K562 (cell line): ENCODE results near the gene NOL4L. TPM values are rescaled to one million over a fixed set of nuclear protein-coding genes. Genes with fewer than 3 reads are reported as not detected.
A peak's percentile ranks its signal among the peaks of the same experiment; 100 is the strongest.

ENCODE experiments used
- CBX3 ChIP-seq, 2 experiments: IDR thresholded peaks; 1 replicate in 1 of 2; 2 replicates in 1 of 2; pipeline ENCODE4 v1.6.1; 2012; ENCODE audit warnings: inconsistent platforms in 2 of 2, low read length in 2 of 2, borderline replicate concordance in 1 of 2, control low read depth in 1 of 2
- CREB1 ChIP-seq, 2 experiments: sonication (generic) in 1 of 2; formaldehyde crosslinking in 1 of 2; IDR thresholded peaks; 2 replicates each; pipeline versions ENCODE4 v1.6.1 to v1.8.0; 2012 to 2022; ENCODE audit warnings: inconsistent platforms in 1 of 2, mild to moderate bottlenecking in 1 of 2, missing genetic modification reagents in 1 of 2, moderate library complexity in 1 of 2
- CREBBP ChIP-seq: IDR thresholded peaks from one replicate; pipeline ENCODE4 v1.6.1; 2012; ENCODE audit warnings: low read depth, mild to moderate bottlenecking, control low read depth, inconsistent platforms, low read length
- ETV1 ChIP-seq: fragments of 450-650 bp; conservative IDR thresholded peaks from 2 replicates; pipeline ENCODE4 v1.6.1; 2016; ENCODE audit warnings: missing genetic modification characterization, control low read depth, low read depth, missing compliant biosample characterization
- FUS ChIP-seq: fragments of 200-400 bp; formaldehyde crosslinking; optimal IDR thresholded peaks from 2 replicates; pipeline ENCODE3; 2017; ENCODE audit warnings: low read depth, low read length
- GTF2E2 ChIP-seq: fragments of 200-800 bp; sonication (Bioruptor generic); IDR thresholded peaks from 2 replicates; pipeline ENCODE4 v1.6.1; 2016; ENCODE audit warnings: missing genetic modification characterization, missing compliant biosample characterization
- IRF2 ChIP-seq: sonication (generic); formaldehyde crosslinking; IDR thresholded peaks from 2 replicates; pipeline ENCODE4 v1.8.1; 2022; ENCODE audit warnings: mild to moderate bottlenecking, missing genetic modification reagents
- KAT2B ChIP-seq: IDR thresholded peaks from one replicate; pipeline ENCODE4 v1.6.1; 2012; ENCODE audit warnings: low read depth, mild to moderate bottlenecking, control low read depth, inconsistent platforms, low read length, moderate library complexity
- KDM5B ChIP-seq: fragments of 200-600 bp; sonication (generic); IDR thresholded peaks from 2 replicates; pipeline ENCODE4 v1.6.1; 2012; ENCODE audit warnings: low read depth, mild to moderate bottlenecking, moderate library complexity, low read length, control low read depth, inconsistent platforms; ENCODE audit not compliant: insufficient replicate concordance
- NCOR1 ChIP-seq: fragments of 450-650 bp; IDR thresholded peaks from 2 replicates; pipeline ENCODE4 v1.6.1; 2016; ENCODE audit warnings: mild to moderate bottlenecking, moderate library complexity
- NUFIP1 ChIP-seq: fragments of 450-650 bp; IDR thresholded peaks from 2 replicates; pipeline ENCODE4 v1.6.1; 2018; ENCODE audit not compliant: partially characterized antibody
- PHF8 ChIP-seq: fragments of 200-600 bp; sonication (generic); IDR thresholded peaks from 2 replicates; pipeline ENCODE4 v1.6.1; 2012; ENCODE audit warnings: mixed run types, mild to moderate bottlenecking, inconsistent platforms, low read length, moderate library complexity, borderline replicate concordance
- RUNX1 ChIP-seq: sonication (generic); IDR thresholded peaks from 2 replicates; pipeline ENCODE4 v1.6.1; 2016; ENCODE audit warnings: antibody characterized with exemption, low read depth
- SPI1 ChIP-seq: IDR thresholded peaks from 2 replicates; pipeline ENCODE4 v1.6.1; 2011; ENCODE audit warnings: low read depth, low read length, control low read depth, borderline replicate concordance
- polyA plus RNA-seq, 8 experiments: library from polyadenylated mRNA; depleted of rRNA in 4 of 8; stranded (reverse) in 5 of 8; unstranded in 3 of 8; fragments of >200 nt; fragmentation: Nextera tagmentation in 2 of 8; fragmentation: Illumina TruSeq in 1 of 8; extraction: Ambion mirVana in 2 of 8; extraction: Trizol in 1 of 8; gene quantifications; 2 replicates each; pipeline versions ENCODE4 v1.2.1 to v1.2.3, GENCODE V29; 2011 to 2014; ENCODE audit warnings: inconsistent platforms in 1 of 8, missing spikeins in 1 of 8
- total RNA-seq, 7 experiments: library from RNA; depleted of rRNA in 6 of 7; stranded (reverse); fragments of >200 nt in 6 of 7; fragmentation: Illumina TruSeq in 2 of 7; extraction: Trizol in 2 of 7; gene quantifications; 2 replicates each; pipeline versions ENCODE4 v1.2.1 to v1.2.3, GENCODE V29; 2011 to 2021; ENCODE audit warnings: low replicate concordance in 1 of 7
- TF ChIP-seq, protein P1 (sequence below), 2 experiments: fragments of 450-650 bp; IDR thresholded peaks; 2 replicates each; pipeline ENCODE4 v1.6.1; 2016; ENCODE audit warnings: mild to moderate bottlenecking in 2 of 2, borderline replicate concordance in 1 of 2, low read depth in 1 of 2, moderate library complexity in 1 of 2
- TF ChIP-seq, protein P2 (sequence below): fragments of 450-650 bp; IDR thresholded peaks from 2 replicates; pipeline ENCODE4 v1.6.1; 2016
- TF ChIP-seq, protein P3 (sequence below): fragments of 250-450 bp; sonication (Bioruptor Pico); IDR thresholded peaks from 2 replicates; pipeline ENCODE4 v1.5.0; 2021

Gene NOL4L
- total and polyA plus RNA-seq, 9 of the 15 experiments (the other 6 are each of a cell fraction or from before 2014, with no cell fraction given) = 5.1 to 36.2 (median 13.6) TPM

DNA sequence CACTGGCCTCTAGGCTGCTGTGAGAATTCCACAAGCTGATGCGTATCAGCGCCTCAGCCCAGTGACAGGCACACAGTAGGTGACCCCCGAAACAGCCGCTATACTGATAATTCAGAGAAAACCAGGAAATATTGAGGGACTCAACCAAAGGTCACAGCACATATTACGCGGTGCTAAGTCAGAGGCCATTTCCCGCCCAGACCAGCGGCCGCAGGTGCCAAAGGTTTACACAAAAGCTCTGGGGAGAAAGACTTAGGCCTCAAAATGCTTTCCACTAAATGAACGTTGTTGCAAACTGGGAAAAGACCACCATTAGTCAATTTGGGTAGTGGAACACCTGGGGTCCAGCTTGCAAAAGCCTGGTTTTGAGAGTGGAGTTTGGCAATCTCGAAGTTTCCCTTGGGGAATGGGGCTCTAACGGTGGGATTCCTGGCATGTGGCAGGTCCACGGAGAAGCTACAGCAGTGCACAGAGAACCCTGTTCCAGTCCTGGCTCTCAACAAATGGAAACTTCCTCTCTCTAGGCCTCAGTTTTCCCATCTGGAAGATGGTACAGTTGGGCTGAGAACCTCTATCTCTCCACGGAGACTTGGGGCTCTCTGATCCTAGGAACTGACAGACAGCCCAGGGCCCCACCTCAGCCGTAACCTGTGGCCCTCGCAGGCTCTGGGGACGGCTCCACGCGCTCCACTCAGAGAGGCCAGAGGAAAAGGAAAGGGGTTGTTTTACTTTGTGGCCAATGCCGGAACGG lies 4.7 kb downstream of the NOL4L start (continued):
- TF ChIP-seq, protein P1, sequence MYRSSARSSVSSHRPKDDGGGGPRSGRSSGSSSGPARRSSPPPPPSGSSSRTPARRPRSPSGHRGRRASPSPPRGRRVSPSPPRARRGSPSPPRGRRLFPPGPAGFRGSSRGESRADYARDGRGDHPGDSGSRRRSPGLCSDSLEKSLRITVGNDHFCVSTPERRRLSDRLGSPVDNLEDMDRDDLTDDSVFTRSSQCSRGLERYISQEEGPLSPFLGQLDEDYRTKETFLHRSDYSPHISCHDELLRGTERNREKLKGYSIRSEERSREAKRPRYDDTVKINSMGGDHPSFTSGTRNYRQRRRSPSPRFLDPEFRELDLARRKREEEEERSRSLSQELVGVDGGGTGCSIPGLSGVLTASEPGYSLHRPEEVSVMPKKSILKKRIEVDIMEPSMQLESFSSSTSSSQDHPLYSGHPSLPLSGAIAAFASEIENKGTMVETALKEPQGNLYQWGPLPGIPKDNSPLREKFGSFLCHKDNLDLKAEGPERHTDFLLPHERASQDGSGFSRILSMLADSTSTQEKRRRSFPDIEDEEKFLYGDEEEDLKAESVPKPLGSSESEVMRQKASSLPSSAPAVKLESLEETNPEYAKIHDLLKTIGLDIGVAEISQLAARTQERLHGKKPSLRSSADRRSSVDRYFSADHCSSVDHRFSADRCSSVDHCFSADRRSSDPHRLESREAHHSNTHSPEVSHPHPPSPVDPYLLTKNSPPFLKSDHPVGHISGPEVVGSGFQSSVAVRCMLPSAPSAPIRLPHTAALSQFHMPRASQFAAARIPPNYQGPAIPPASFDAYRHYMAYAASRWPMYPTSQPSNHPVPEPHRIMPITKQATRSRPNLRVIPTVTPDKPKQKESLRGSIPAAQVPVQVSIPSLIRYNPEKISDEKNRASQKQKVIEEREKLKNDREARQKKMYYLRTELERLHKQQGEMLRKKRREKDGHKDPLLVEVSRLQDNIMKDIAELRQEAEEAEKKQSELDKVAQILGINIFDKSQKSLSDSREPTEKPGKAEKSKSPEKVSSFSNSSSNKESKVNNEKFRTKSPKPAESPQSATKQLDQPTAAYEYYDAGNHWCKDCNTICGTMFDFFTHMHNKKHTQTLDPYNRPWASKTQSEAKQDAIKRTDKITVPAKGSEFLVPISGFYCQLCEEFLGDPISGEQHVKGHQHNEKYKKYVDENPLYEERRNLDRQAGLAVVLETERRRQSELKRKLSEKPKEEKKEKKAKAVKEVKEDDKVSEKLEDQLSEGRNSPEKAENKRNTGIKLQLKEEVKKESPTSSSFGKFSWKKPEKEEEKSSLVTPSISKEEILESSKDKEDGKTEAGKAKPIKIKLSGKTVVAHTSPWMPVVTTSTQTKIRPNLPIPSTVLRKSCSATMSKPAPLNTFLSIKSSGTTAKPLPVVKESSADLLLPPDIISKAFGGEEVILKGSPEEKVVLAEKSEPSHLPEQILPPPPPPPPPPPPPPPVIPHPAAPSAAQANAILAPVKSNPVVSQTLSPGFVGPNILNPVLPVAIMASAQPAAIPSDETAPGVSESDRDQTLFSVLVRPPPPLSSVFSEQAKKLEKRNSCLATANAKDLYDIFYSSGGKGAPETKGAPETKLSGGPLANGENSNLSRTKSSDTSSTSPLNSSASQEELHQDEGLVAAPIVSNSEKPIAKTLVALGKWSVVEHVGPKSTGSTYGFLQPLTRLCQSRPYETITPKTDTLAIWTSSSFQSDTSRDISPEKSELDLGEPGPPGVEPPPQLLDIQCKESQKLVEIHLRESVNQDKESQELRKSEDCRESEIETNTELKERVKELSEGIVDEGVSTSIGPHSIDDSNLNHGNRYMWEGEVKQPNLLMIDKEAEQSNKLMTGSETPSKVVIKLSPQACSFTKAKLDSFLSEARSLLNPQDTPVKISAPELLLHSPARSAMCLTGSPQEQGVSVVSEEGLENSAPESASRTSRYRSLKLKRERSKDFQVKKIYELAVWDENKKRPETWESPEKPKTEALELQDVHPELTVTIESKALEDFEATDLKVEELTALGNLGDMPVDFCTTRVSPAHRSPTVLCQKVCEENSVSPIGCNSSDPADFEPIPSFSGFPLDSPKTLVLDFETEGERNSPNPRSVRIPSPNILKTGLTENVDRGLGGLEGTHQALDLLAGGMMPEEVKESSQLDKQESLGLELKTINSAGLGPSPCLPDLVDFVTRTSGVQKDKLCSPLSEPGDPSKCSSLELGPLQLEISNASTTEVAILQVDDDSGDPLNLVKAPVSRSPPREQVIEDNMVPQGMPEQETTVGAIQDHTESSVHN (IDR thresholded peaks at IDR 0.05; ENCODE audit: borderline replicate concordance in 1 of 2, low read depth in 1 of 2) = no peak
- TF ChIP-seq CBX3 (IDR thresholded peaks at IDR 0.05; ENCODE audit: borderline replicate concordance in 1 of 2, low read length in 2 of 2) (0 out of 3 replicates have a peak, but pooled peaks of 1 of the 2 experiments have one; percentile 14), RUNX1 (no peak), IRF2 (CRISPR knock-in tag) (no peak), PHF8 (no peak), KAT2B (no peak), NCOR1 (no peak), SPI1 (no peak), CREB1 (IDR thresholded peaks at IDR 0.05) (0 out of 2 replicates have a peak, but pooled peaks have one; percentile 12), CREB1 (CRISPR knock-in tag; IDR thresholded peaks at IDR 0.05) (no peak), KDM5B (no peak), GTF2E2 (tag) (0 out of 2 replicates have a peak, but pooled peaks have one; percentile 17), ETV1 (tag) (no peak), NUFIP1 (no peak), CREBBP (no peak), FUS (no peak)
- TF ChIP-seq, protein P2, sequence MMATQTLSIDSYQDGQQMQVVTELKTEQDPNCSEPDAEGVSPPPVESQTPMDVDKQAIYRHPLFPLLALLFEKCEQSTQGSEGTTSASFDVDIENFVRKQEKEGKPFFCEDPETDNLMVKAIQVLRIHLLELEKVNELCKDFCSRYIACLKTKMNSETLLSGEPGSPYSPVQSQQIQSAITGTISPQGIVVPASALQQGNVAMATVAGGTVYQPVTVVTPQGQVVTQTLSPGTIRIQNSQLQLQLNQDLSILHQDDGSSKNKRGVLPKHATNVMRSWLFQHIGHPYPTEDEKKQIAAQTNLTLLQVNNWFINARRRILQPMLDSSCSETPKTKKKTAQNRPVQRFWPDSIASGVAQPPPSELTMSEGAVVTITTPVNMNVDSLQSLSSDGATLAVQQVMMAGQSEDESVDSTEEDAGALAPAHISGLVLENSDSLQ = peak; percentile 15; the same call in 1 of the 2 replicates
- TF ChIP-seq, protein P3, sequence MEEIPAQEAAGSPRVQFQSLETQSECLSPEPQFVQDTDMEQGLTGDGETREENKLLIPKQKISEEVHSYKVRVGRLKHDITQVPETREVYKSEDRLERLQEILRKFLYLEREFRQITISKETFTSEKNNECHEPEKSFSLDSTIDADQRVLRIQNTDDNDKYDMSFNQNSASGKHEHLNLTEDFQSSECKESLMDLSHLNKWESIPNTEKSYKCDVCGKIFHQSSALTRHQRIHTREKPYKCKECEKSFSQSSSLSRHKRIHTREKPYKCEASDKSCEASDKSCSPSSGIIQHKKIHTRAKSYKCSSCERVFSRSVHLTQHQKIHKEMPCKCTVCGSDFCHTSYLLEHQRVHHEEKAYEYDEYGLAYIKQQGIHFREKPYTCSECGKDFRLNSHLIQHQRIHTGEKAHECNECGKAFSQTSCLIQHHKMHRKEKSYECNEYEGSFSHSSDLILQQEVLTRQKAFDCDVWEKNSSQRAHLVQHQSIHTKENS (CRISPR knock-in tag) = no peak
